ENCODE measurements around the gene DOCK10.

DOCK10 gene

DNA sequence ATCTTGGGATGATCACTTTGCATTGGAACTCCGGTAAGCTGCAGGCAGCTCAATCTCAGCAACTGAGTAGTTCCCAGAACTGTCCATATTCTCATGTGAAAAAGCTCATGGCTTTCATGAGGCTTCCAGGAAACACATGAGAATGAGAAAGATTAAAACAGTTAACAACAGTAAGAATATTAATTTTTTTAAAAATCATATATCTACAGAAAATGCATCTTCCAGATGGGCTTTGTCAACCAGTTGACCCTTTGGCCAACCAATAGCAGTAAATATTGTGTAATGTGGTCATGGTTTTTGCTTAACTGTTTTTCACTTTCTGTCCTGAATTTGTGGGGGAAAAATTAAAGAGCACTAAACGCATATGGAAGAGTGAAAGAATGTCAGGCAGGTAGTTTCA, 194.9 kb downstream of the DOCK10 start:
- in situ Hi-C loops (cut with MboI; ENCODE audit: low sequenced_read_pairs): no loop called here

DNA sequence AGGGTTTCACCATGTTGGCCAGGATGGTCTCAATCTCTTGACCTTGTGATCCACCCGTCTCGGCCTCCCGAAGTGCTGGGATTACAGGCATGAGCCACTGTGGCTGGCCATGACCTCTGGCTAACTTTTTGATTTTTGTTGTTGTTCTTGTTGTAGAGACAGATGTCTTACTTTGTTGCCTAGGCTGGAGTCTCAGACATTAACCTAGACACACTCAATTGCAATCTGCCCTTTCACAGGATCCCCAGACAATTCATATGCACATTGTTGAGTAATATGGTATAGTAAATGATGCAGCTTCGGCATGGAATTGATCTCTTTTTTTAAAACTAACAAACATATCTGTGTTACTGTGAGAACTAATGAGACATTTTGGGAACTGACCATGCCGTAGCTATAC, 195.6 kb downstream of the DOCK10 start:
- in situ Hi-C loops (cut with MboI; ENCODE audit: low sequenced_read_pairs): no loop called here

DNA sequence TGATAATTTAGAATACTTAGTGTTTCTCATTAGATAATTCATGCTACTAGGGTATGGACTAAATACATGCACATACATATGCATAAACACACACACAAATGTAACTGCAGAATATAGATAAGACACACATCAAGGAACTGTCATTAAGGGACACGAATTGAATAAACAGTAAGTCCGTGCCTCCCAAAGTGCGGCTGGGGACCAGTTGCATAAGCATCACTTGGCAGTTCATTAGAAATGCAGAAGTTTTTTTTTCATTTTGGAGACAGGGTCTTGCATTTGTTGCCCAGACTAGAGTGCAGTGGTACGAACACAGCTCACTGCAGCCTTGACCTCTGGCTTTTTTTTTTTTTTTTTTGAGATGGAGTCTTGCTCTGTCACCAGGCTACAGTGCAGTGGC, 196.1 kb downstream of the DOCK10 start:
- in situ Hi-C loops (cut with MboI; ENCODE audit: low sequenced_read_pairs): no loop called here

DNA sequence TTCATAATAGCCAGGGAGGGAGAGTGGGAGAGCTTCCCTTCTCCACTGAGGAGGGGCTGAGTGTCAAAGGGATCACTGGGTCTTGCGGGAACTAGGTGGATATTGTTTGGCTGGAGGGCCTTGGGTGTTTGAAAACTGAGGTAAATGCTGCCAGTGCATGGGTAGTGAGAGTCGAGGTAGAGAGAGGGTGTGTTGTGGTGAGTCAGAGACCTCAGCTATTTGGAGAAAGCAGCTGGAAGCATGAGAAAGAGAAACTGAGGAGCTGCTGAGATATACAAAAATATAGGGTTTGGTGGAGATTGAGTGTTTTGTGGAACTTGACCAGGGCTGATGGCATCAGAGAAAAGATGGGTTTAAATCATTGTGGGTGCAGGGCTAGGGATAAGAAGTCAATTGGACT, 199.1 kb downstream of the DOCK10 start:
- in situ Hi-C loops (cut with MboI; ENCODE audit: low sequenced_read_pairs): no loop called here

DNA sequence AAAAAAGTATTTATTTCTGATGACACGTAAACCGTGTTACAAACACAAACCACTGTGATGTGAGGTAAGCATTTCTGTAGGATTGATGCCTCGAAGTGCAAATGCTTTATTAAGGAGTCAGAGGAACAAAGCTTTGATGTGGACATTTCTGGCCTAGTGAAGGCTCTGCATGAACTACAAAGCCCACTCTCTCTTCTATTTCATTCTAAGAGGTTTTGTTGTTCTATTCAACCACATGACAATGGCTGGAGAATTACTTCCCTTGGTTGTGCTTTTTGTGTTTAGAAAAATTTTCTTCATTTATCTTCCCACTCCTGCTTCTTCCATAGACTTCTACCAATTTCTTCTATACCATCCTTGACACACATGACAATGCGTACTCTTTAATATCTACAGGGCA, 200.4 kb downstream of the DOCK10 start:
- in situ Hi-C loops (cut with MboI; ENCODE audit: low sequenced_read_pairs): no loop called here

DNA sequence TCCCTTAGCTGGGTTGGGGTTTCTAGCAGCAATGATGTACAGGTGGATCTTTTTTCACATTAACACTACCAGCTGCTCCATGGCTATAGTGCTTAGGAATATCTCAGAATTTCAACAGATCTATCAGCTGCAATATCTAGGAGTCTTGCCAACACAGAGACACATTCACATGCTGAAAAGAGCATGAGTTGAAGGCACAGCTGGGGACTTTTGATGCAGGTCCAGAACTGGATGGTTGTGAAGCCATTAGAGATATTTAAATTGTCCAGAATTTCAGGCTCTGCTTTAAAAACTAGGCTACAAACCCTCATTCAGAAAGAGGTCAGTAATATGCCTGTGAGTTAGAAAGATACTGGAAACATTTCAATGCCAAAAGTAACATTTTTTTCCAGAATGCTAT, 203.9 kb downstream of the DOCK10 start:
- in situ Hi-C loops (cut with MboI; ENCODE audit: low sequenced_read_pairs): no loop called here

DNA sequence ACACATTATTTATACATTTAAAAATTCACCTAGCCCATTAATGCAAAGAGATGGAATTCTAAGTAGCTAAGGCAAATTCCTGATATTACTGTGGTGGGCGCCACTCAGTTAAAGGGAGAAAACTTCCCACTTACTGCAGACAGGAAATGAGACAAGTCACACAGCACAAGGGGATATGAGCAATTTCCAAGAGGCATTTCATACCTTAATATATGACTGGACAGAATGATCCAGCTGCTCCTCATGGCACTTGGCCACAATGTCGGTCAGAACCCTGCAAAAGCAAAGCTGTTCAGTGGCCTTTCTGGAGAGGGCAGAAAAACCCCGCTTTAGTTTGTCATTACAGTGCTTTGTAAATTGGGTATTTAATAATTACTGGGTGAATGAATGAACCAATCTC, 204.7 kb downstream of the DOCK10 start:
- in situ Hi-C loops (cut with MboI; ENCODE audit: low sequenced_read_pairs): no loop called here

DNA sequence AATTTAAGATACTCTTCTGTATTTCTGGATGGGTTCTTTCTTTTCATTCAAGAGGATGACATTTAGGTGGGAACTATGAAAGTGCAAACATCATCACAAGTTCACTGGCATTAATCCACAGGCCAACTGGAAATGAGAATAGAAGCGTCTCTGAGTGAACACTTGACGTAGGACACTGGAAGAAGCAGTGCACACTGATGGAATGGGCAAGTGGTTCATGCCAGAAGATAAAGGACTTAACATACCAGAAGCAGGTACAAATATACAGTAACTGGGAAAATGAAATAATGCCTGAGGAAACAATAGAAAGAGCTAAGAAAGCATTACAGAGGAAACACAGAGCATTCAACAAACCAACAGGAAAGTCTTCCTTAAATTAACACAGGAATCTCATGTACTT, 205.2 kb downstream of the DOCK10 start:
- in situ Hi-C loops (cut with MboI; ENCODE audit: low sequenced_read_pairs): no loop called here

DNA sequence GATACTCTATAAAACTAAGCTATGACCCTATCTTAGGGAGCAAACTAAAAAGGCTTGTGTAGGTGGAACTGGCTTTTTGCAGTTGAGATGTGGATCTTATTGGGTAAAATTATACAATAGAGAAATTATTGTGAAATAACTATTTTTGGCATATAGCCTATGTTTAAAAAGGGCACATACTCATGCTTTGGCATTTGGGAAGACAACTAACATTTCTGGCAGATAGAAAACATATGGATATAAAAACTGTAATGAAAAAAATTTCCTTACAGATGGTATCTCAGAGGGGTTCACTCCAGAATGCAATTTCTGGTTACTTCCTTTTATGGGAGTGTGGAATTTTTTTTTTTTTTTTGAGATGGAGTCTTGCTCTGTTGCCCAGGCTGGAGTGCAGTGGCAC, 206.0 kb downstream of the DOCK10 start:
- in situ Hi-C loops (cut with MboI; ENCODE audit: low sequenced_read_pairs): no loop called here

DNA sequence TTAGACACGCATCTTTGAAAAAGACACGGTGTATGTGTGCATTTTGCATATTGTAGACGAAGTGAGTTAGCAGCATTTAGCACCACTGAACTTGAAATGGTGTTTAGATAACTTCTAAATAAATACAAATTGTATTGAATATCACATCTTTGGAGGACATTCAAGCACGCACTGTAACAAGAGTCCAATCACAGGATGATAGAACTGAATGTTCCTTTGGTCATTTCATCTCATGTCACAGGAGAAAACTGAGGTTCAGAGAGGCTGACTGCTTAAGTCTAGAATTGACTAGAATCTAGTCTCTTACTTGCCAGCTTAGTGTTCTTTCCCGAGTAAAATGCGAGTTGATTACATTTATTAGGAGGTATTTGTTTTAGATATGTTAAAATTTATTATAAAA, 206.9 kb downstream of the DOCK10 start:
- in situ Hi-C loops (cut with MboI; ENCODE audit: low sequenced_read_pairs): no loop called here

DNA sequence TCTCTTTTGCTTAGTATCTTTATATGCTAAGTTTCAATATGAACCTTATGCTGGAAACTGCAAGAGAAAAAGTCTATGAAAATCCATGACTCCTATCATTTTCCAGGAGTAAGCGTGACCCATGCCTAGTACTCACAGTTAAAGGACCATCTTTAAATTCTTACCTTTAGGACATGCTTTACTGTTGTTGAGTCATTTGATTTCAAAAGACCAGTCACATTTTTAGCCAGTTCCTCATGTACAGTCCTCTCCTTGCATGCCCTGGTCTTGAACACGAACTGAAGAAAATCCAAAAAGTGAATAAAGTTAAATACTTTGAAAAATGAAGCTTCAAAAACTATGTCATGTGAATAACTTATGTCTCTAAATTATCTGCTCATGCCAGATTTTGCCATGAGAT, 208.3 kb downstream of the DOCK10 start:
- in situ Hi-C loops (cut with MboI; ENCODE audit: low sequenced_read_pairs): no loop called here

DNA sequence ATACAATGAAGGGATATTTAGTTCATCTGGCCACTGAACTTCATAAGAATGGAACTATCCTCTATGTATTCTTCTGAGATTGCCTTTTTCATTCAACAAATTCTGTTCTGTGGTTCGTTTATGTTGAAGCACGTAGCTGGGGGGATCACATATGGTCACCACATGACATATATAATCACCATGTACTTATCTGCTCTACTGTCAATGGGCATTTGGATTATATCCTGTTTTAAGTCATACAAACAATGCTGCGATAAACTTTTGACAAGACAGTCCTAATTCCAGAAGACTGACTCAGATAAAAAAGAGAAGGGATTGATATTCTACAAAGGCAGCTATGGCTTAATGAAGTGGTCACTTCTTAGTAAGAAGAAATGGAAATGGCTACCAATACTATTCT, 210.1 kb downstream of the DOCK10 start:
- in situ Hi-C loops (cut with MboI; ENCODE audit: low sequenced_read_pairs): no loop called here

DNA sequence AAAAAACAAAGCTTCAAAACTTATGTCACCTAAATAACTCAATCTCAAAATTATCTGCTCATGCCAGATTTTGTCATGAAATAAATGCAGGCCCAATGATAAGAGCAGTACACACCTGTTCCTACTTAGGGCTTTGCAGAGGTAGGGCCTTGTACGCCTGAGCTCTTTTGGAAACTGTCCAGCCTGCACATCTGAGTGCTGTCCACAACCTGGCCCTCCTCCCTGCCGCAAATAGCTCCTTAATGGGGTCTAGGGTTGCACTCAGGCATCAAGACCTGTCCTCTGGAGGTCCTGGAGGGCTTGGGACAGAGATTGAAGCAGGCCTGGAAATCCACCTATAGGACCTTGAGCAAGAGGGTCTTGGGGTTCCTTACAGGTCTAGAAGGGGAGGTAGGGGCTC, 210.7 kb downstream of the DOCK10 start:
- in situ Hi-C loops (cut with MboI; ENCODE audit: low sequenced_read_pairs): no loop called here

DNA sequence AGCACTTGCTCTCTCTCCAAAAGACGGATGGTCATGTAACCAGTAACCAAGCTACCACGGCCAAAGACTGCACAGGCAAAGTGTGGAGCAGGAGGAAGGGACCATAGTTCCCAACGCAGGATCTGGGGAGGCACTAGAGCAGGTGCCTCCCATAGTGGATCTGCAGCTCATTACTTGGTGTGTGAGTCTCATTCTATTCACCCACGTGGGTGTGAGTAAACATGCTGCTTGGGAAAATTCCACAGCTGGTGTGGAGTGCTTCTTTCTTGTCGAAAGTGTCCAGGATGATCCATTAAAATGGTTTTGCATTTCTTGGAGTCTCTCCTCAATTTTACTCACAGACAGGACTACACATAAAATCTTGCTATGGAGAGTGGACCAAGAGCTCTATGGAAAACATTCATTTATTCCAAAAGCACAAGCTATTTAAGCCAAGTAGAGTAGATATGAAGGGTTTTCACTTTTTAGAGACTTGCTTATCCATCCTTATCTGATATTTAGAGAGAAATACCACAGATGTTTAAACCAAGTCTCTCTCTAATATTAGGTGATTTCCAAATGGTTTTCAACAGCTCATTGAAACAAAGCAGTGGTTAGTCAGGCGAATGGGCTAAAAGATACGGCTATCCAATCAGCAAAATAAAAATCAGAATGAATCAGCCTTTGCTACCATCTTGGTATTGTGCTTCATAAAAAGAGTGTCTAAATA, 221.8 kb downstream of the DOCK10 start:
- in situ Hi-C loops (cut with MboI; ENCODE audit: low sequenced_read_pairs): no loop called here

DNA sequence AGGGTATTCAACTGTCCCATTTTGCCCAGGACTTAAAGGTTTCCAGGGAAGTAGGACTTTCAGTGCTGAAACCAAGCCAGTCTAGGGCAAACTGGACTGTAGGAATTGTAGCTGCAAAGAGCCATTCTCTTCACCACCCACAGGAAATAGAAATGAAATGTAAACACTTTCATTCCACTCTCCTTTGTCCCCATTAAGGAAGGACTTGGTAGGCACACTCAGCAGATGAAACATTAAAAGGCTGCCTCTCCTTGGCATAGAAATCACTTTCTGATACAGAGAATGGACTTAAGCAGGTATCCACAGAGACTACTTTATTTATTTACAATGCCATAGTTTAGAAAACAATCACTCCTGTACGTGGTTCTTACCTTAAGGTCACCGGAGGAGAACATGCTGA, 223.2 kb downstream of the DOCK10 start:
- in situ Hi-C loops (cut with MboI; ENCODE audit: low sequenced_read_pairs): no loop called here

DNA sequence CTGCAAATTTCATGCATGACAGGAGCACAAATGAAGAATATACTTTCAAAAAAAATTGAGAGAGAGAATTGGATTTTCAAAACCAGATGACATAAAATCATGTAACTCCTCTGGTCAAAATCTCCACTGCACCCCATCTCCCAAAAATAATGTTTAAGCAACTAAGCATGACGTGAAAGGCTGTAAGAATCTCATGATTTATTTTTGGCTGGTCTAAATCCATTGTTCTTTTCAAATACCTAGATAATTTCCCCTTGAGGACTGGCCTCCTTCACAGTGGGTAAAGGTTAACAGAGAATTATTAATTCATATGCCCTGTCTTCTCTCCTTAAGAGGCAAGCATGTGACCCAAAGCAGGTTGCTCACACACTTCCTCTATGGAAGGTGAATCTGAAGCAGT, 224.6 kb downstream of the DOCK10 start:
- in situ Hi-C loops (cut with MboI; ENCODE audit: low sequenced_read_pairs): no loop called here

DNA sequence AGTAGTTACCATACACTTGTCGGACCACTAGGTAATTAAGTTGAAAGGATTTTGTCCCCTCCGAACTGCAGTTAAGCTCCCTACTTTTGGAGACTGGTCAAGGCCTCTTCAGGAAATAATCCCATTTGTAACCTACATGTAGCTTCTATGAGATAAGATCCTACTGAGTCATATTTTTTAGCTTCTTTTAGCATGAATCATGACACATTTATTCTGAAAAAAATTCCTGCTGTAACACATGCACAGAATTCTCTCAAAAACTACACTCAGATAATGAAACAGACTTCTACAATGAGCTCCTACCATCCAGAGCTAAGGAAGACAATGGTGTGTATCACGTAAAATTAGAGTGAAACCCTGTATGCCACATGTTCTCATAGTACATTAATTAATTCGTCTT, 225.5 kb downstream of the DOCK10 start:
- in situ Hi-C loops (cut with MboI; ENCODE audit: low sequenced_read_pairs): no loop called here

DNA sequence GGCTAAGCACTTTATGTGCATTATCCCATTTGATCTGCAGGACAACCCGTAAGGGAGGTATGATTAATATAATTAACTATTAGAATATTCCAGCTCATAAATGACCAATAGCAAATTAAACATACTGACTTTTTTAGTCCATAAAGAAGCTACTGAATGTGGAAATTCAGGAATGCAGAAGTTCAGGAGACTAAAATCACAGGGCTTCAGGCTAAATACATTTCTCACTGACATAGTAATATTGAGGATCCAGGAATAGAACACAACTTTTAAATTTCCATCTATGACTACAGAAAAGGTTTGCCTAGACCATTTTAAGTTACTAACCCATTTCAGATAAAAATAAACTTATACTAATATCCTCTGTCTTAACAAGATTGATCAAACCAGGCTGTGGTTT, 228.7 kb downstream of the DOCK10 start:
- in situ Hi-C loops (cut with MboI; ENCODE audit: low sequenced_read_pairs): no loop called here

DNA sequence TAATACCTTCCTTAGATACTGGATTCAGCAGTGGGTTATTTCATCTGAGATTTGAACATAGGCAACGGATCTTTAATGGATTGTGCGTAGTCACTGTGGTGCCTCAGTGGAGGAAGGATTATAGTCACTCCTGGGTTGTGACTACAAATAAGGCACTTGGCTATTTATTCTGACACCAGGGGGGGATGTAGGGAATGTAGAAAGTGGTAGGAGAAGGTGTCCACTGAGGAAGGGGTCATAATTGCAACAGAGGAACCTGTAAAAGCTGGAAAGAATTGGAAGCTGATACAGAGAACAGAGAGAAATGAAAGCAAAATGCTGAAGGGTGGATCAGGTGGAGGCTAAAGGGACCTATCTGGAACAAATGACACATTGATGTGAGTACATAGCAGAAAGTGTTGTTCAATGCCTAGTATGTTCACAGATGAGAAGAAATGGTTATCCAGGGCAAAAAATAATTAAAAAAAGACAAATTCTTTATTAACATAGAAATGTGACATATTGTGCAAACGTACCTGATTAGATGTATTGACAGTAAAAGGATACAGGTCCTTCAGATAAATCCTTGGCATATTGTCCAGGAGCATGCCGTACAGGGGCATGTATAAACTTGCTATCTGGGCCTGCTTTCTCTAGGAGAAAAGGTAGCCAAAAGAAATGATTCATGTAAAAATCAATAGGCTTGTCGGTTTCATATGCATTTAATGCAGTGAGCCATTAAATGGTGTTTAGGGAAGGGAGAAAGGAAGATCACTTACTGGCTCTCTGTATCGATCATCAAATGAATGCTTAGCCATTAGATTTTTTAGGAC, 234.9 kb downstream of the DOCK10 start:
- in situ Hi-C loops (cut with MboI; ENCODE audit: low sequenced_read_pairs): no loop called here

DNA sequence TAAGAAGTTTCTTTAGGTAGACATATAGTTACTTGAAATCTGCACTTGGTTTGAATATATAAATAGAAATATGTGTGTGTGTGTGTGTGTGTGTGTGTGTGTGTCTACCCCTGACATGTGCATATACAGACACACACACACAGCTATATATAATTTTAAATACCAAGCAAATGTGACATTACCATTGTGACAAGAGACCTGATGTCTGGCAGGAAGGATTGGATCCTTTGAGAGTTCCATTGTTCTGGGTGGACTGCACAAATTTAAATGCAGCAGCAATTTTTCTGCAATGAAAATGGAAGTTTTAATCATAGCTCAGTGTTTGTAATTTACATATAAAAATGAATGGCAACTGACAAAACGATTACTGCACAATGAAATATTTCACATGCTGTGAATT, 238.3 kb downstream of the DOCK10 start:
- in situ Hi-C loops (cut with MboI; ENCODE audit: low sequenced_read_pairs): no loop called here

DNA sequence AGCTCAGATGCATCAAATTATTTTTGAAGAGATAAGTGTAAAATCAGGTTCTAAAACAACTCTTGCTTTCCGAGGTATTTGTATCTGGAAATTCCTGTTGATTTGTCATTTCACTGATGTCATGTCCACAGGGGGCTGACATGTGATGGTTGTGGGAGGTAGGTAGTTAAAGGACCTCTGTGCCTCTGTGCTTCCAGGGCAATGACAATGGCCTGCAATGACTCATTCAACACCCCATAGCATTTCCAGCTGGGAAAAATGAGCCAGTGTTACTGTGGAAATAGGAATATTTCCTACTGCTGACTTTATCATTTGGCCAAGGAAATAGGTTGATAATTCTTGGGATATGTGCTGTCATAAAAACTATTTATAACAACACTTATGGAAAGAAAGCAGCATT, 239.9 kb downstream of the DOCK10 start:
- in situ Hi-C loops (cut with MboI; ENCODE audit: low sequenced_read_pairs): no loop called here

DNA sequence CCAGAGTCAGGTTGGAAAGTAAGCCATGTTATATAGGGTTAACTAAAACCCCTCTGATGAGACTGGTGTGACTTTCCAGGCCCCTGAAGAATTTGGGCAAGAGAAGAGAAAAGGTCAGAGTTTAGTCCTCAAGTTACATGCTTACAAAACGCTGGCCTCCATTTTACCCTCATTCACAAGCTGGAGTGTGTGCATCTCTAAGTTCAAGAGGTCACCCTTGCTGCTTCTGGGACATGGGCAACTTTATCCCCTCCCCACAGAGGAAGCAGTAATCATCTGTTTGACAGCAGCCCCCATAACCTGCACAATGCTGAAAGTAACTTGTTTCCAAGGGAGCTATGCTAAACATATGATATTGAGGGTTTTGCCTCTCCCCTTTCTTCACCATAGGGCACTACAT, 240.9 kb downstream of the DOCK10 start:
- in situ Hi-C loops (cut with MboI; ENCODE audit: low sequenced_read_pairs): no loop called here

DNA sequence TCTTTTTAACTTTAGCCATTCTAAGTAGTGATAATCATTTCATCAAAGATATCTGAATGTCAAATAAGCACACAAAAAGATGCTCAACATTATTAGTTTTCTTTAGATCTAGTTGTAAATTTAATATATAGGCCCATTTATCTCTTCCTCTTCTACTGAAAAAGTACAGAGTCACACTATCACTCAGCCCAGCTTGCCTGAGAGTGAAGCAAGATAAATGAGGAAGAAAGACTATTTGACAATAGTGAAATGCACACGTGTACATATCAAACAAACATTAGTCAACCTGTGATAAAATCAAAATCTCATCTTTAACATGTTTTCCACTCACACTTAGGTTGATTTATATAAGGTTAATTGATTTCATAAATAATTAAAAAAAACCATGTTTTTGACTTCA, 242.6 kb downstream of the DOCK10 start:
- in situ Hi-C loops (cut with MboI; ENCODE audit: low sequenced_read_pairs): loop anchor here (25.0 kb wide), 1 partner anchor 437 kb away; no protein-coding TSS in a partner anchor
